ENCODE measurements around the gene CHAD.

CHAD gene

DNA sequence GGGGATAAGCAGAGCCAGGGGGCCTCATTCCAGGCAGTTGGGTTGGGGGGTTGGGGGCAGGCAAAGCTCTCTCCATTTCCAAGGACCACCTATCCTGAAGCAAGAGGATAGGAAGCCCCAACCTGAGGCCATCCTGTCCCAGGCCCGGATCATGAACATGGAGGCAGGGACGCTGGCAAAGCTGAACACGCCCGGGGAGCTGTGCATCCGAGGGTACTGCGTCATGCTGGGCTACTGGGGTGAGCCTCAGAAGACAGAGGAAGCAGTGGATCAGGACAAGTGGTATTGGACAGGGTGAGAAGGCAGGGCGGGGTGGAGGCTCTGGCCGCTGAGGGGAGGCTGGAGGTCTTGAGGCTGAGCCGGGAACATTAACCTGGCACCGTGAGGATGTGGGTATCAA, 3.6 kb upstream of the CHAD start:
- DNase-seq, result no peak

DNA sequence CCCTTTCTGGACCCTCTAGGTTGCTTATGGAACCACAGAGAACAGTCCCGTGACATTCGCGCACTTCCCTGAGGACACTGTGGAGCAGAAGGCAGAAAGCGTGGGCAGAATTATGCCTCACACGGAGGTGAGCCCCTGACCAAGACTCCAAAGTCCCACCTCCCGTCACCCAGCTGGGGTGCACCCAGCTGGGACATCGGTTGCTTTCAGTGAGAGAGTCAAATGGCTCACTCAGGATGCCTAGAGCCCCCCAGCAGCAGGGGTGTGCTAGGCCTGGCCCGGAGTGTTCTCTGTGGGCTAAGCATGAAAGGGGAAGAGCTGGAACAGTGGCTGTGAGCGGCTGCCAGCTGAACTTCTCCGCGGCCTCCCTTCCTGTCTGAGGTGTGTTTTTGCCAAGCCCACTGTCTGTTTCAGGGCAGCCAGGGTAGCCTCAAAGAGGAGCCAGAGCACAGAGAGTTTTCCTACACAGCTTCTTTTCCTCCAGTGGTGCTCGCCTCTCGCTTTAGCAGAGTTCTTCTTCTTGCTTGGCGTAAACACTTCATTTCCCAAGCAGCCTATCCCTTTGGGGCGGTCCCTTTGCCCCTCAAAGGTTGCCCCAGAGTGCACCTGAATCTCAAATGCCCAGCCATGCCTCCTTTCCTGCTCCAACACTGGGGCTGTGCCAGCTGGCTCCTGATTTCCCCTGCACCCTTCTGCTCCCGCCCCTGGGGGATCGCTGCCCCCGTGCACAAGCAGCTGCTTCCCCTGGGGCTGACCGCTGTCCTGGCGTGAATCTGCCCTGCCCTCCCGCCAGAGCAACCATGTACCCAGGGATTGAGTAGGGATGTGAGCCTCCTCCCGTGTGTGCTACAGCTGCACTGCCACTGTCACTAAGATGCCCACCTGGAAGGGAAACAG, 2.6 kb upstream of the CHAD start:
- DNase-seq, result no peak

GRCh38 chr17:50470426-50470825, 1.7 kb upstream of the CHAD start:
- no peak for DNase-seq

DNA sequence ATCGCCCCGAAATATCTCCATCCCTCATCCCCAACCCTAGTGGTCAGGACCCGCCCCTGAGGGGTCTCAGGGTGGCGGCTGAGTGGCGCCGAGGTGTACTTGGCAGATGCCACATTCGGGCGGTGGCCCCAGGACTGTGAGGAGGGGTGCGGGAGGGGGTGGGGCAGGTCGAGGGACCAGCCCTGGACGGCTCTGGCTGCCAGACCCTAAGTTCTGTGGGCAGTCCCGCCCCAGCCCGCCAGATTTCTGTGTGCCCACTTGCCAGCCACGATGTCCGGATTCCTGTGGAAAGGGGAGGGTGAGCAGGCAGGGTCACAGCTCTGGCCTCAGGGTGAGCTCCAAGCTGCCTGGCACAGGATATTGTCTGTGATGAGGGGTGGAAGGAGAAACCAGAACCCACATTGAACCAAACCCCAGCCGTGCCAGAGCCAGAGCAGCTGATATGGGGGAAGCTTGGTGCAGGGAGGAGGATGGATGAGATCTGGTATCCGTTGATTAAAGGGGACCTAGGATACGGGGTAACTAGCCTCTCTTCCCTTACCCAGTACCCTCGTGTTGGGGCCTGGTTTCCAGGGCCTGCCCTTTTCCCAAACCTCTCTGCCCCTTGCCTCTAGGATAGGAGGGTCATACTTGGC, 1.1 kb upstream of the CHAD start:
- DNase-seq, result no peak

GRCh38 chr17:50469208-50469605, 527 bp upstream of the CHAD start:
- DNase-seq, result no peak

- no peak for DNase-seq
Observed at GRCh38 chr17:50467855-50468303, 801 bp downstream of the CHAD start.

- DNase-seq, result no peak
Observed at GRCh38 chr17:50467114-50467854, 1.4 kb downstream of the CHAD start.

DNA sequence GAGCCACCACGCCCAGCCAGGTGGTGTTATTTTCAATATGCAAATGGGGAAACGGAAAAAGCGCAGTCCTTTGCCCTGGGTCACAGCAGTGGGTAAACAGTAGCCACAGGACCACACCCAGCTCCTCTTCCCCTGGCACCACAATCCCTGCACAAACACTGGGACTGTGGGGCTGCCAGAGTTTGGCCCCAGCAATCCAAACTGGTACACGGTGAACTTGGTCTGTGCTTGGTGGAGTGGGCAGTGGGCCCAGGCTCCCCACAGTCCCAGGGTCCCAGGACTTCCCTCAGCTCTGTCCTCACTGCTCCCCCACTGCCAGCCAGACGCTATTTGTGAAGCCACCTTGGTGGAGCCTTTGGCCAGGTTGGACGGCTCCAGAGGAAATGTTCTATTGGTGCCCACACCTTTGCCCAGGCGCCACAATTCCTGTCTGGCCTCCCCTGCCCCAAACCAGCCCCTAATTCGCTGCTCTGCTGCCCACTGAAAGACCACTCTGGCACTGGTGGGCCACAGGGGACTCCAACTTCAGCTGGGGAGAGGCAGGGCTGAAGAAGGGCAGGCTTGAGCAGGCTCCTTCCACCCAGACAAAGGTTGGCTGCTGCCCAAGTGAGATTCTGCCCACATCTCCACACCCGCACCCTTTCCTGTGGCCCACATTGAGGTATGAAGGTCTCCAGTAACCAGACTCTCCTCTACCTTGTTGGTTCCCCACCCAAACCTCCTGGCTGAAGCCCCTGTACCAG, 2.1 kb downstream of the CHAD start:
- DNase-seq, result no peak

DNA sequence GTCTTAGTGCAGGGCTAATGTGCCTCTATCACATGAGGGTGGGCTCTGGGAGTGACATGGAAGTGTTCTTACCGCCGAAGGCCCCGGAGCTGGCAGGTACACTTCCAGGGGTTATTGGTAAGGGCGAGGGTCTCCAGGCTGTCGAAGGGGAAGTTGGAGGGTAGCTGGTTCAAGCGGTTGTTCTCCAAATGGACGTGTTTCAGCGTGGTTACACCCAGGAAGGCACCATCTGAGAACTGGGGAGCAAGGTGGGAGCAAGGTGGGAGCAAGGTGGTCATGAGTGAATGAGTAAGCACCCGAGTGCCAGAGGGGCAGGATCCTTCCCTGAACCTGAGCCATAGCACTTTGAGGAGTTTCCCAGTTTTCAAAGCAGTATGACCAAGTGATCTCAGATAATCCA, 3.0 kb downstream of the CHAD start:
- no peak for DNase-seq

- DNase-seq, result no peak
Observed at GRCh38 chr17:50465171-50465570, 3.5 kb downstream of the CHAD start.

DNA sequence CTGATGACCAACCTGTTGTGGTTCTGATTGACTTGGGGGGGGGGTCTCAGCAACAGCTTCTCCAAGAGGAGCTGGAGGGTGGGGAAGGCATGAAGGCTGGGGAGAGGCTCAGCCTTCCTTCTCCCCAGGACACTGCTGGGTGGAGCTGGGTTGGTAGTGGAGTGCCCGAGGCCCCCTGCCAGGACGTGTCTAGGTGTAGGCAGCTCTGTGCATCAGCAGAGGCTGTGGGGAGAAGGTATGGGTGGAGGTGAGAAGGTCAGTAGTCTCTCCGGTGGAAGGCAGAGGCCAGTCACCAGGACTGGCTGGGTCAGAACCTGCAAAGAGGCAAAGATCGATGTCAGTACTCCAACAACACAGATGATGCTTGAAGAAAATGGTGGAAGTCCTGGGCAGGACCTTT, 3.9 kb downstream of the CHAD start:
- DNase-seq, result no peak

DNA sequence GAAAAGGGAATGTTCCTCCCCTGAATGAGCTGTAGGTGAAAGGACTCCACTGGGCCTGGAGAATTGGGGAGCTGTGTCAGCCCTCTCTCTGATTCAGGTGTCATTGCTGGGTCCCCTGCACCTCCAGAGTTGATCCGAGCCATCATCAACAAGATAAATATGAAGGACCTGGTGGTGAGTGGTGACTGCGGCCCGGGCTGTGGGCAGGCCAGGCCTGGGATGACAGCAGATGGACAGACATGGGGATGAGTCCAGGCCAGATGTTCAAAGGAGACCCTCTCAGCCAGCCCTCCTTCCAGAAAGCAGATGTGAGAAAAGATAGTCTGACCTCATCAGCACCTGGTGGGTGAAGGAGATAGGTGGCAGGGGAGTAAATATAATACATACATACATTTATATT, 4.6 kb downstream of the CHAD start:
- DNase-seq, result no peak

- no peak for DNase-seq
Observed at GRCh38 chr17:50462446-50462845, 6.2 kb downstream of the CHAD start.

DNA sequence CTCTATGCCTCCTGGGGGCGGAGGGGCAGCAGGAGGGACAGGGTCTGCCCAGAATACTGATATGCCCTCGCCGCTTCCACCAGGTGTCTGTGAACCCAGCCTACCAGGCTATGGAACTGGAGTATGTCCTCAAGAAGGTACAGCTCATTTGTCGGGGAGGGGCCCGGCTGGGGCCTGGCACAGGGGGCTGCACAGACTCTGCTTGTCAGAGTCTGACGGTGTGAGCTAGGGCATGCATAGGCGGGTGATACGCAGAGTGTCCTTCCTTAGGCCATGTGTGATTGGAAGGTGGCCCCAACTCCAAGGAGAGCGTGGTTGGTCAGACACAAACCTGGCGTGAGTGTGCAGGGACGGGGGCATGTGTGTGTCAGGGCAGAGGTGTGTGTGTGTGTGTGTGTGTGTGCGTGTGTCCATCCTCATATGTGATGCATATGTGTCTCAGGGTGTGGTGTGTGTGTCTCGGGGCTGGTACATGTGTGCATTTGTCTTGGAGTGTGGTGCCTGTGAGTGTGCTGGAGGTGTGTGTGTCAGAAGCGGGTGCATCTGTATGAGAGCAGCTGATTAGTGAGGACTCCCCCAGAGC, 7.0 kb downstream of the CHAD start:
- no peak for DNase-seq

DNA sequence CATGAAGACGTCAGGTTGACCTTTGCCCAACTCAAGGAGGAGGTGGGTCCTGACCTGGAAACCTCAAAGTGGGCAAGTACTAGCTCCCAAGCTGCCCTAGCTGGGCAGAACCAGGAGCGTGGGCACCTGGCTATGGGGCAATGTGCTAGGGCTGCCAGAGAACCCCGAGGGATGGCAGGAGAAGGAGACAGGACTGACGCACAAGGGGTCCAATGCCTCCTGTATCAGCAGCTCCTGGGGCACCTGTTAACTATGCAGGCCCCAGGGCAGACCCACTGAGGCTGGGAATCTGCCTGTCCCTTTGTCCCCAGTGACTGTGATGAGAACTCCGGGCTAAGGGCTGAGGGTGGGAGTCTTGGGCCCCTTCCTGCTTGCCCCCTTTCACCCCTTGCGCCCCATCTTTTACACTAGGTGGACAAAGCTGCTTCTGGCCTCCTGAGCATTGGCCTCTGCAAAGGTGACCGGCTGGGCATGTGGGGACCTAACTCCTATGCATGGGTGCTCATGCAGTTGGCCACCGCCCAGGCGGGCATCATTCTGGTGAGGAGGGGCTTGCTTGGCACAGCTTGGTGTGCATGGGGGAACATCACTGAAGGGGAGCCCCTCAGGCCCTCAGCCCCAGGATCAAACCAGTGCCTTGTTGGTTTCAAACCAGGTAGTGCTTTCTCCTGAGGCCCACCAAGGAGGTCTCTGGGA, 7.7 kb downstream of the CHAD start:
- no peak for DNase-seq

- DNase-seq, result no peak
Observed at GRCh38 chr17:50459756-50460155, 8.9 kb downstream of the CHAD start.

GRCh38 chr17:50458701-50459676, 9.7 kb downstream of the CHAD start:
- DNase-seq, result no peak

GRCh38 chr17:50458270-50458669, 10.4 kb downstream of the CHAD start:
- peak; percentile 40 for DNase-seq

DNA sequence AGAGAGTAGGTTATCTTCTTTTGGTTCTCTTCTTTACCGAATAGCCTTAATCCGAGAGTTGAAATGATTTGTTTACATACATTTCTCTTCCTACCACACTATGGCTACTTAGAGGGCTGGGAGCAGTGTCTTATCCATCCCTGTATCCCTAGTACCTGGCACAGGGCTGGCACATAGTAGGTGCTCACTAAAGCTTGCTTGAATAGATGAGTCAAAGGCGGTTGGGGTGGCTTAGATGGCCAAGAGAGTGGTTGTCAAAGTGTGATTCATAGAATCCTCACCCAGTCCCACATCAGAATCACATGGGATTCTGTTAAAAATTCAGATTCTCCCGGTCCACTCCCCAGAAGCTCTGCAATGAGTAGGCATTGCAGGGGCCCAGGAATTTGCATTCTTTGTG, 11.1 kb downstream of the CHAD start:
- no peak for DNase-seq

DNA sequence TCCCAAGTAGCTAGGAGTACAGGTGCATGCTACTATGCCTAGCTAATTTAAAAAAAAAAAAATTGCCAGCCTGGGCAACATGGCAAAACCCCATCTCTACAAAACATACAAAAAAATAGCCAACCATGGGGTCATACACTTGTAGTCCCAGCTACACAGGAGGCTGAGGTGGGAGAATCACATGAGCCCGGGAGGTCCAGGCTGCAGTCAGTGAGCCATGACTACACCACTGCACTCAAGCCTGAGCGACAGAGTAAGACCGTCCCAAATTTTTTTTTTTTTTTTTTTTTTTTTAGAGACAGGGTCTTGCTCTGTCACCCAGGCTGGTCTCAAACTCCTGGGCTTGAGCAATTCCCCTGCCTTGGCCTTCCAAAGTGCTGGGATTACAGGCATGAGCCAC, 14.8 kb downstream of the CHAD start:
- no peak for DNase-seq
